ENCODE results near the gene MIAT.

GRCh38 chr22:26708256-26709009 lies 51.0 kb downstream of the MIAT start:
- TF ChIP-seq POLR2A (IDR thresholded peaks at IDR 0.05; ENCODE audit: low read depth, low read length) (no peak), CTCF (IDR thresholded peaks at IDR 0.05; ENCODE audit: extremely low read depth in 1 of 2, insufficient read depth in 1 of 2, low read depth in 1 of 2, low read length in 2 of 2) (no peak), GATA2 (IDR thresholded peaks at IDR 0.05; ENCODE audit: insufficient read depth, insufficient read length, low read depth, low read length) (no peak), POLR2AphosphoS5 (IDR thresholded peaks at IDR 0.05; ENCODE audit: insufficient read depth, low read depth, low read length) (no peak), EZH2 (IDR thresholded peaks at IDR 0.05; ENCODE audit: borderline replicate concordance, low read depth, low read length, severe bottlenecking) (no peak), MYC (IDR thresholded peaks at IDR 0.05; ENCODE audit: low read depth, low read length) (no peak), JUN (IDR thresholded peaks at IDR 0.05; ENCODE audit: borderline replicate concordance, insufficient read depth, insufficient read length, low read depth) (no peak), FOS (IDR thresholded peaks at IDR 0.05; ENCODE audit: borderline replicate concordance, insufficient read depth, low read length) (no peak)
- TF ChIP-seq, protein P1, sequence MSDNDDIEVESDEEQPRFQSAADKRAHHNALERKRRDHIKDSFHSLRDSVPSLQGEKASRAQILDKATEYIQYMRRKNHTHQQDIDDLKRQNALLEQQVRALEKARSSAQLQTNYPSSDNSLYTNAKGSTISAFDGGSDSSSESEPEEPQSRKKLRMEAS (IDR thresholded peaks at IDR 0.05; ENCODE audit: insufficient read depth, insufficient read length), result no peak
